Activated T-helper 2 cell treated with anti-CD3 and anti-CD28 coated beads, Interferon-gamma antibody, Interleukin-2, Interleukin-4, amounts not matched to agents 10 μg/mL and 5 μg/mL and 100 μg/mL, durations not matched to agents 14 hours and 24 hours and 36 hours (primary cell): ENCODE results near the gene EXOSC10. TPM values are rescaled to one million over a fixed set of nuclear protein-coding genes. Genes with fewer than 3 reads are reported as not detected.
A peak's percentile ranks its signal among the peaks of the same experiment; 100 is the strongest.

Experiments used
- DNase-seq: peaks from one replicate; pipeline ENCODE4 v3.0.0; 2021; ENCODE audit warnings: low spot score
- H3K27ac Mint-ChIP-seq: one replicate; pipeline ENCODE4 v1.8.0; 2021; ENCODE audit warnings: mixed read lengths
- H3K27me3 Mint-ChIP-seq: one replicate; pipeline ENCODE4 v1.8.0; 2021; ENCODE audit warnings: low read depth, mixed read lengths
- H3K36me3 Mint-ChIP-seq: one replicate; pipeline ENCODE4 v1.8.0; 2021; ENCODE audit warnings: low read depth, mixed read lengths
- H3K4me1 Mint-ChIP-seq: one replicate; pipeline ENCODE4 v1.8.0; 2021; ENCODE audit warnings: low read depth, mixed read lengths
- H3K4me3 Mint-ChIP-seq: one replicate; pipeline ENCODE4 v1.8.0; 2021; ENCODE audit warnings: low read depth, mild to moderate bottlenecking, moderate library complexity, mixed read lengths
- H3K9me3 Mint-ChIP-seq: one replicate; pipeline ENCODE4 v1.8.0; 2021; ENCODE audit warnings: mixed read lengths
- intact Hi-C: fragments of 100-400 bp; cut with micrococcal nuclease; formaldehyde crosslinking; loops from one replicate; pipeline ENCODE4 v1.15.1; 2023
- total RNA-seq: library from RNA; stranded (reverse); gene quantifications from 2 replicates; pipeline ENCODE4 v1.2.3, GENCODE V29; 2022

EXOSC10 gene
- total RNA-seq, result 97.8 and 102 TPM in 2 replicates

DNA sequence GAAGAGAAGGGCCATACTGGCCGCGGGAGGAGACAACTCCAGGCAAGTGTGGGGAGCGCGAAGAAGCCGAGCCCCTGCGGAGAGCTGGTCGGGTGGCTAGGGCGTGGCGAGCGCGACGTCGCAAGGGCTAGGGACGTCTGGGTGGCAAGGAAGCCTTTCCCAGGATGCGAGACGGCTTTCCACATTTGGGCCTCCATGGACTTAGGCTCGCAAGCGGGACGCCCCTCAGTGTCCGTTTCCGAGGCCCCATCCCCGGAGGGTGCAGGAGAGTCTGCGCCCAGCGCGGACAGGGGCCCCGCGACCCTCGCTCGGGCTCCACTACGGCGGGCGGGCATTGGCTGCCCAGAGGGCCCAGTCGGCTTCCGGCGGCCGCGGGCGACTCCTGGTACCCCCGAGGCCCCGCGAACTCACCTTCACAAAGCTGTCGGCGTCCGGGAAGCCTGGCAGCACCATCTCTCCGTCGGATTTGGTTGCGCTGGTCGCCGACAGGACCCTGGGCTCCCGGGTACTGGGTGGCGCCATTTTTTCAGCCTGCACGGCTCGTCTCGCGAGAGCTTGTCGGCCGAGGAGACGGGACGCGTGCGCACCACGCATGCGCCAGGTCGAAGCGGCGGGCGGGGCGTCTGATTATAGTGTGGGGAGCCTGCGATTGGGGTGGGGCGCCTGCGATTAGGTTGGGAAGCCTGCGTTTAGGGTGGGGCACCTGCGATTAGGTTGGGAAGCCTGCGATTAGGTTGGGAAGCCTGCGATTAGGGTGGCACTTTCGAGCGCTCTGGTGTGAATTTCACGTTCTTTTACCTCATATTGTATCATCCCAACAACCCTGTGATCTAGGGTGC is at the start of gene EXOSC10:
TSS of gene EXOSC10 (minus strand) at position 560 of the 839 bp plus-strand sequence. CDS start at position 522, 38 bp downstream.
- intact Hi-C loops, result loop anchor here (1.0 kb wide), 1 partner anchor 39 kb away; the partner anchor contains the start of gene SRM
- H3K27me3 Mint-ChIP-seq, result no peaks in the 10 kb centered on the region

DNA sequence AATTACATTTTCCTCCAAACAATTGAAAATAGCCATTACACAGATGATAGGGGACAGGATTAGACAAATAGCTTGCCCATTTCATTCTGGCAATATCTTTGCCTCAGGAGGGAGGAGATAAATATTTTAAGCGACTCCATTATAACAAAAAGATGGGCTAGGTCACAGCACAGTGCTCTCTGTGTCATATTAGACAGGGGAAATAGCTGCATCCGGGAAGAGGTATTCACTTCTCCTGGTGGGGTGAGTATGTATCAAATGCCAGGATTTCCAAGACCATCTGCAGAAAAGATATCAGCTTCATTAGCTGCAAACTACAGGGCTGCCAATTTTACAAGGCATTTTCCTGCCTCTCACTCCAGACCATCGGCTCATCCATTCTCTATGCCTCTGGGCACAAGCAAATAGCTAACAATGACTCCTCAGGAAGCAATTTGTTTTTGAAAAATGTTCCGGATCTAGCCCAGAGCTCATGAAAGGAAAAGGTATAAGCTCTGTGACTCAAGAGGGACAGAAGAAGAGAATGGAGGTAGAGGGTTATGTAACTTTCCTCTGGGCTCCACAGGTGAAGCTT is 47.6 kb upstream of the EXOSC10 start:
- DNase-seq, result no peak
- H3K4me1 Mint-ChIP-seq, result peaks cover 2% of the 10 kb centered on the region
- intact Hi-C loops, result no loop called here
- H3K27ac Mint-ChIP-seq, result no peak overlapping the region
- H3K36me3 Mint-ChIP-seq, result peaks cover 34% of the 10 kb centered on the region
- H3K27me3 Mint-ChIP-seq, result no peaks in the 10 kb centered on the region
- no peak overlapping the region for H3K4me3 Mint-ChIP-seq
- no peaks in the 10 kb centered on the region for H3K9me3 Mint-ChIP-seq

More for the DNA sequence above, at the start of gene EXOSC10:
- H3K4me1 Mint-ChIP-seq, result peaks cover 14% of the 10 kb centered on the region
- DNase-seq, result peak; percentile 93
- H3K27ac Mint-ChIP-seq, result peak within 1 kb of the TSS; percentile 95
- peaks cover 16% of the 10 kb centered on the region for H3K36me3 Mint-ChIP-seq
- H3K9me3 Mint-ChIP-seq, result no peaks in the 10 kb centered on the region
- peak within 1 kb of the TSS; percentile 98 for H3K4me3 Mint-ChIP-seq

DNA sequence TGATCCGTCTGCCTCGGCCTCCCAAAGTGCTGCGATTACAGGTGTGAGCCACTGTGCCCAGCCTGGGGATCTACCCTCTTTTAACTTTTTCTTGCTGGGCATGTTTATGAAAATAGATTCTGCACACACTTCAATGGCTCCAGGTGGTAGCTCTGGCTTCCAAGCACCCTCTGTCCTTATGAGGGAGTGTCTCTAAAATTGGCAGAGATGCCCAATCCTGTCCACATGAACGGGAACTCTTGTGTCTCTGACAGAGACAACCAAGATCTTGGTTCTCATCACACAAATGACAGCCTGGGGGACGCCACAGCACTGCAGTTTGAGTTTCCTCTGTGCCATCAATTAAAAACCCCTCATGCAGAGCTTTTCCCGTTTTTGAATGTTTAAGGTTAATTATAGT is 46.1 kb upstream of the EXOSC10 start:
- H3K4me1 Mint-ChIP-seq, result peaks cover 2% of the 10 kb centered on the region
- H3K9me3 Mint-ChIP-seq, result no peaks in the 10 kb centered on the region
- intact Hi-C loops, result no loop called here
- H3K4me3 Mint-ChIP-seq, result no peak overlapping the region
- H3K36me3 Mint-ChIP-seq, result peaks cover 34% of the 10 kb centered on the region
- no peak overlapping the region for H3K27ac Mint-ChIP-seq
- DNase-seq, result no peak
- no peaks in the 10 kb centered on the region for H3K27me3 Mint-ChIP-seq

DNA sequence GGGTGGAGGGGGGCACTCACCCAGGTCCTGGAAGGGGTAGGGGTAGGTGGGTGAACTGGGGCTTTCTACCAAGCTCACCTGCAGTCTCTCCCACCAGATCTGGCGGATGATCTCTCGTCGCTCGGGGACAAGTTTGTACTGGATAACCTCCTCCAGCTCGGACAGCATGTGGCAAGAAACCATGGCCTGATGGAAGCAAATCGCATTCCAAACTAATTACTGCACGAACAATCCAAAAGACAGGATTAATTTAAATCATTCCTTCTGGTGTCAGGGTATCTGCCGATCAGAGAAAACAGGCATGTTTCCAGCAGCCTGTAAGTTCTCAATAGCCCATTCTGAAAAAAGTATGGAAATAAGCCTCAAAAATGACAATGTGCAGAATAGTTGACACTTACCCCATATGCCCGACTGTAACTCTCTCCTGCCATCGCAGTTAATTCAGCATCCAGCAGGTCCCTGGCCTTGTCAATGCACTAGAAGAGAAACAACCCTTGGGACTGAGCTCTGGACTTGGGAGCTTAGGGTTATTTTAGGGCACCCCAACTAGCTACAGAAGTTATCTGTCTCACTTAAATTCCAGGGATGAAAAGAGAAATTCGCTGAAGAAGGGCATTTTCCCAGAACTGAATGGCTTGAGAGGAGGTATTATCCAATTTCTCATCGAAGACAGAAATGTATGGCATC is 45.0 kb upstream of the EXOSC10 start:
- no peaks in the 10 kb centered on the region for H3K9me3 Mint-ChIP-seq
- H3K4me1 Mint-ChIP-seq, result peaks cover 2% of the 10 kb centered on the region
- H3K27me3 Mint-ChIP-seq, result no peaks in the 10 kb centered on the region
- intact Hi-C loops, result no loop called here
- H3K36me3 Mint-ChIP-seq, result peaks cover 34% of the 10 kb centered on the region
- H3K27ac Mint-ChIP-seq, result no peak overlapping the region
- no peak for DNase-seq
- H3K4me3 Mint-ChIP-seq, result no peak overlapping the region

DNA sequence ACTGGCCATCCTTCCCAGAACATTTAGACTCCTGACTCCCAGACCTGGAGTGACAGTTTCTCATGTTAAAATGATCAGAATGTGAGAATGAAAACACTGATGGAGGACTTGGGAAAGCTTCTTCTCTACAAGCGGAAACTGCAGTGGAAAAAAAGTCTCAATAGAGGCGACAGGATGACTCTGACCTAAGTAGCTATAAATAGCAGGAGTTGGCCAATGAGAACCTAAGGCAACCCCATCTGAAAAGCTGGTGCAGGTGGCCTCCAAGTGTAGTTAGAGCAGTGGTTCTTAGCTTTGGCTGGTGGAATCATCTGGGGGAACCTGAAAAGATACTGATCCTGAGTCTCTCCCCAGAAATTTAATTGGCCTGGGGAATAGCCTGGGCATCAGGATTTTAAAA is 44.2 kb upstream of the EXOSC10 start:
- Mint-ChIP-seq H3K36me3 (peaks cover 35% of the 10 kb centered on the region), H3K27ac (peak overlapping the region; percentile 73), H3K4me1 (peaks cover 2% of the 10 kb centered on the region), H3K27me3 (no peaks in the 10 kb centered on the region), H3K4me3 (no peak overlapping the region), H3K9me3 (no peaks in the 10 kb centered on the region)
- intact Hi-C loops, result no loop called here
- DNase-seq, result no peak

DNA sequence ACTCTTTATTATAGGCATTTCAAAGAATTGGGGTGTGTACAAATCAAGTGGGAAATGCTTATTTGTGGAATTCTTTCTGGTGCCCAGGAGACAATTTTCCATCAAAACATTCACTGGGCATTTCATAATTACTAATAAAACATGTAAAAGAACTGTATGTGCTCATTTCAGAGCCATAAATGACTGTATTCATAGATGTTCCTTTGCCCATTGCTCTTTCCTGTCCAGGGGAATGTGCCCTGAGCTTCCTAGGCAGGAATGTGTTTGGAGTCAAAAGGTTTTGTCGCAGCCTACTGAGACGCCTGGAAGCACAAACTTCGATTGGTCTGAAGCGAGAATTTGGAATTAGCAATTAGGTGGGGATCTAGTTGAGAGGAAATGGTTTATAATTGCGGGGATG is 43.7 kb upstream of the EXOSC10 start:
- no peak overlapping the region for H3K4me3 Mint-ChIP-seq
- intact Hi-C loops, result no loop called here
- H3K27me3 Mint-ChIP-seq, result no peaks in the 10 kb centered on the region
- peak overlapping the region; percentile 73 for H3K27ac Mint-ChIP-seq
- peaks cover 2% of the 10 kb centered on the region for H3K4me1 Mint-ChIP-seq
- H3K9me3 Mint-ChIP-seq, result no peaks in the 10 kb centered on the region
- peaks cover 39% of the 10 kb centered on the region for H3K36me3 Mint-ChIP-seq
- no peak for DNase-seq

DNA sequence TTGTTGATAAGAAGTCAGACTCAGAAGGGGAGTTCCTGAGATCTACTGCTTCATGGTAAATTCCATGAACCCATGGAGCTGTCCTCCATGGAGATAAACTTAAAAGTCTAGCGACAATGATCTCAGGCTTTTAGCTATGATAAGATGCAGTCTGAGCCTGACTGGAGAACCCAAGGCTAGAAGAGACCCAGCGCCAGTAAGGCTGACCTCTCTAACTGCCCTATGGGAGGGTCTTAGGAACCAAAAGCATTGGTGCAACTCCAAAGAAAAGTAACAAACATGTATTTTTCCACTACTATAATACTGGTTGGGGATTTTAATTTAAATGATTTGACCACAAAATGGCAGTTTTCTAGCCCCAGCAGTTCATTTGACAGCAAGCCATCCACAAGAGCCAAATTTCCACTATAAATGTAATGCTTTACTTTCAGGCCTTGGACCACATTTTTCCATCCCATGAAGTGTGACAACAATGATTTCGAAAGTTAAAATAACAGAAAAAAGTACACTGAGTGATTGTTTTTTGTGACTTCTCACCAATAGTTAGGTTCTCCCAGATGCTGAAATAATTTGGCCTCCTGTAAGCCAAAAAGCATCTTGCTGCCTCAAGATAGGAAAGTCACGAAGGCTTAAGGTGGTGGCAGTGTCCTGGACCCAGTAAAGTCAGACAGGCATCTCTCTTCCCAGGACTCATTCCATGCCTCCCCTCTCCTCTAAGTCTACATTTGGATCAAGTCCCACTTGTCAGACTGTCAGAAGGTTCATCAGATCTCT is 43.1 kb upstream of the EXOSC10 start:
- no peaks in the 10 kb centered on the region for H3K27me3 Mint-ChIP-seq
- intact Hi-C loops, result no loop called here
- no peak for DNase-seq
- no peaks in the 10 kb centered on the region for H3K9me3 Mint-ChIP-seq
- peaks cover 2% of the 10 kb centered on the region for H3K4me1 Mint-ChIP-seq
- peak overlapping the region; percentile 24 for H3K27ac Mint-ChIP-seq
- H3K36me3 Mint-ChIP-seq, result peaks cover 42% of the 10 kb centered on the region
- H3K4me3 Mint-ChIP-seq, result no peak overlapping the region

DNA sequence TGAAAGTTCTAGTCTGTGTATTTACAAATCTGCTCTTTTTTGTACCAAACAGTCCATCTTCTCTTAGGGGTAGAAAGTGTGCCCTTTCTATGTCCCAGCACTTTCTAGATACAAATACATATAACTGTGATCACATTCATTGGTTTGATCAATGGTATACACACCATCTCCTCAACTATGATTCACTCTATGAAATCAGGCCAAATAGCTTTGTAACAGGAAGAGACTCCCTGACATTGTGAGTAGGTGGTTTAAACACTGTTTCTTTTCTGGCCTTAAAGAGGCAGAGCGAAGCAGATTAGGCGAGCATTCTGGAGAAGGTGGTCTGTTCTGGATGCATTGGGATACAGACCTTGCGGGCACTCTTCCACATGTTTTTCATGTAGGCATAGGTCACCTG is 39.3 kb upstream of the EXOSC10 start:
- no peaks in the 10 kb centered on the region for H3K27me3 Mint-ChIP-seq
- H3K9me3 Mint-ChIP-seq, result no peaks in the 10 kb centered on the region
- H3K4me1 Mint-ChIP-seq, result peaks cover 2% of the 10 kb centered on the region
- intact Hi-C loops, result no loop called here
- no peak overlapping the region for H3K4me3 Mint-ChIP-seq
- DNase-seq, result no peak
- no peak overlapping the region for H3K27ac Mint-ChIP-seq
- peaks cover 32% of the 10 kb centered on the region for H3K36me3 Mint-ChIP-seq

DNA sequence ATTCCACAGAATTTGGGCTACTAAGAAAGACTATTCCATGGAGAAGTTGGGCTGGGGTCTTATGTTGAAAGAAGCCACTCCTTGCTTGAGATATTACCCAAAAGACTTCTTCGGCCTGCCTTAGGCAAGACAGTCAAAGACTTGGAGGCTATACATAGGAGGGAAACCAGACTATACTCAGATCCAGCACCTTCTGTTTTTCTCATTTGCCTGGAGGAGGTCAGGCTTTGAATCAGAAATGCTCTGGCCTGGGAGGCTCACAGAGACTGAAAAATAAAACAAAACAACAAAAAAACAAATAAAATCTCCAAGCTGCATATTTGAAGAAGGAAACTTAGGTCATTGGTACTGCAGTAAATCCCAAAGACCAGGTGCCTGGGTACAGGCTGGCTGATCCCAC is 38.4 kb upstream of the EXOSC10 start:
- H3K36me3 Mint-ChIP-seq, result peaks cover 30% of the 10 kb centered on the region
- no peak overlapping the region for H3K4me3 Mint-ChIP-seq
- DNase-seq, result no peak
- no peaks in the 10 kb centered on the region for H3K27me3 Mint-ChIP-seq
- no peaks in the 10 kb centered on the region for H3K9me3 Mint-ChIP-seq
- intact Hi-C loops, result no loop called here
- no peaks in the 10 kb centered on the region for H3K4me1 Mint-ChIP-seq
- H3K27ac Mint-ChIP-seq, result no peak overlapping the region

DNA sequence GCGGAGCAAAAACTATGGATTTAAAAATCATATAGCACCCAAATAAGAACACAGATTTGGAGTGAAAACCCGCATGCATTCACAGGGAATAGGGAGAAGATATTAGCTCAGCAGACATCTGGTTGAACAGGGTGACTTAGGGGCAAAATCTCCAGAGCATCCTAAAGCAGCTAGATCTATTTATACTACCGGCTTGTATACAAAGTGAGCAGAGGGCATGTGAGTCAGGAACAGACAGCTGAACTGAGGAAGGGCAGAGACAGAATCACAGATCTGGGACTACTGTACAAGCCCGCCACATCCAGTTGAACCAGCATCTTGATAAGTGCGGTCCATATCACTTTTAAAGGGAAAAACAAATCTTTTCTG is 35.2 kb upstream of the EXOSC10 start:
- no peaks in the 10 kb centered on the region for H3K9me3 Mint-ChIP-seq
- H3K4me1 Mint-ChIP-seq, result no peaks in the 10 kb centered on the region
- peaks cover 42% of the 10 kb centered on the region for H3K36me3 Mint-ChIP-seq
- intact Hi-C loops, result no loop called here
- DNase-seq, result no peak
- no peaks in the 10 kb centered on the region for H3K27me3 Mint-ChIP-seq
- no peak overlapping the region for H3K4me3 Mint-ChIP-seq
- no peak overlapping the region for H3K27ac Mint-ChIP-seq

DNA sequence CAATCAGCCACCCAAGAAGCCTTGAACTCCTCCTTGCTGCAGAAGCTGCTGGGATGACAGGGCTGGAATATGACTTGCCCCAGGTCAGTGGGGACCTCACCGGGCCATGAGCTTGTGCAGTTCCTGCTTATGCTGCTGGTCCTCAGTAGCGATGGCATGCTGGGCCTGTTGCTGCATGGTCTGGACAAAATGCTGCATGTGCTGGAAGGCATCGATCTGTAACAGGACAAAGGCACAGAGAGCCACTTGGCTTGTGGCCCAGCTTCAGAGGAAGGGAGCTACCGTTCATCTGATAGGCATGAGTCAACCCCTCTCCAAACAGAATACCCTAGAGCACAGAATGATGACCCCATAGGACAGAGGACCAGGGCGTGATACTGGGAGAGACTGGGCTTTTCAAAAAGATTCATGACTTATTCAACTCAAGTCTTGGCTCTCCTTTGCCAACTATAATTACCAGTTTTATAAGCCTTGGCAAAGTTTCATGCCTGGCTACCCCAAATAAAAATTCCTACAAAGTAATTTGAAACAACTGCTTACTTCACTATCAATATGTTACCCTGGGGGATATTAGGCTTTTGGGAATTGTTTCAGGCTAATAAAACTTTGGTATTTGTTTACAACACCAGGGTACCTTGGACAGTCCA is 34.7 kb upstream of the EXOSC10 start:
- Mint-ChIP-seq H3K27me3 (no peaks in the 10 kb centered on the region), H3K36me3 (peaks cover 47% of the 10 kb centered on the region), H3K27ac (no peak overlapping the region), H3K4me3 (no peak overlapping the region), H3K4me1 (no peaks in the 10 kb centered on the region), H3K9me3 (no peaks in the 10 kb centered on the region)
- intact Hi-C loops, result no loop called here
- DNase-seq, result no peak

DNA sequence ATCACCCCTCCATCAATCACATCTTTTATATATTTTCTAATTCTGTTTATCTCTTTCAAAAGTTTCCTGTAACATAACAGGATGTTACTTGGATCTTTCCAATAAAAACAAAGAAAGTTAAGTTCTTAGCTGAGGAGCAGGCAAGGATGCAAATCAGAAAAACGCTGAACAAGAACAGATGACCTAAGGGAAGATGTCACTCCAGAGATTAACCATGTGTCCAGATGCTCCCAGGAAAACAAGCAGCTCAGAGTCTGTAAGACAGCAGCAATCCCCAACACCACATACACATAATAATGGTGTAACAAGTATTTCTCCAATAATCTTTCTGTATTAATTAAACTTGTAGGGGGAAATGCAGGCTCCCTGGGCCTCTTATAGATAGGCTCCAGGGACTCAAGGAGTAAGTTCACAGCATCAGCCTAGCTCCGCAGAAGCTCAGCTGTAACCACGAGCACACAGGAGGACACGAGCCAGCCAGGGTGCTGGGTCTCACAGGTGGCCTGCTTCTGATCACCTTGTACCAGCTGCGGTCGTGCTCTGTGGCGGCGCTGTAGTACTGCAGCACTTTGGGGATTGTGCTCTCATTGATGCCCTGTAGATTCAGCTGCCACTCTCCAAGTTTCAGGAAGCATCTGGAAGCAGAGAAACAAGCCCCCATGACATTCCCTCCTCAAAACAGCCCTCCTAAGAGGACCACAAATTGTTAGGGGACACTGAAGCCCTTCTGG is 33.1 kb upstream of the EXOSC10 start:
- intact Hi-C loops, result no loop called here
- Mint-ChIP-seq H3K4me1 (no peaks in the 10 kb centered on the region), H3K4me3 (no peak overlapping the region), H3K36me3 (peaks cover 49% of the 10 kb centered on the region), H3K27me3 (no peaks in the 10 kb centered on the region), H3K9me3 (no peaks in the 10 kb centered on the region), H3K27ac (no peak overlapping the region)
- DNase-seq, result no peak
